WTC11 (cell line): Measurements from ENCODE around the gene SLC6A20. TPM values are rescaled to one million over a fixed set of nuclear protein-coding genes. Genes with fewer than 3 reads are reported as not detected.

Experiments
- ATAC-seq: fragments of 200-7000 bp; cut with Tn5 transposase; 2 replicates; pipeline ENCODE4 v1.10.0; 2021; ENCODE audit warnings: mild to moderate bottlenecking, moderate library complexity
- CTCF ChIA-PET: fragments of 300-600 bp; sonication (Branson Sonifier 250); formaldehyde crosslinking; loops from one replicate; lab custom pipeline; 2021; ENCODE audit warnings: antibody characterized with exemption; lab: Charles Lee
- POLR2A ChIA-PET: fragments of 350-600 bp; sonication (Branson Sonifier 250); formaldehyde crosslinking; loops from one replicate; lab custom pipeline; 2021; ENCODE audit warnings: antibody characterized with exemption; lab: Charles Lee
- DNase-seq: peaks from one replicate; pipeline ENCODE4 v3.0.0; 2021; ENCODE audit warnings: low spot score
- H3K27ac Mint-ChIP-seq: 2 replicates; pipeline ENCODE4 v1.8.0; 2021; ENCODE audit warnings: mixed read lengths
- H3K27me3 Mint-ChIP-seq: 2 replicates; pipeline ENCODE4 v1.8.0; 2021; ENCODE audit warnings: low read depth, mild to moderate bottlenecking, moderate library complexity, mixed read lengths
- H3K36me3 Mint-ChIP-seq: 2 replicates; pipeline ENCODE4 v1.8.0; 2021; ENCODE audit warnings: mixed read lengths
- H3K4me1 Mint-ChIP-seq: 2 replicates; pipeline ENCODE4 v1.8.0; 2022; ENCODE audit warnings: mixed read lengths
- H3K4me3 Mint-ChIP-seq: 2 replicates; pipeline ENCODE4 v1.8.0; 2021; ENCODE audit warnings: mild to moderate bottlenecking, moderate library complexity, mixed read lengths
- H3K9me3 Mint-ChIP-seq: 2 replicates; pipeline ENCODE4 v1.8.0; 2021; ENCODE audit warnings: mixed read lengths
- CREM ChIP-seq: sonication (generic); formaldehyde crosslinking; IDR thresholded peaks from 2 replicates; pipeline ENCODE4 v1.8.1; 2022; ENCODE audit warnings: mild to moderate bottlenecking, missing genetic modification reagents, moderate library complexity
- ELF4 ChIP-seq: sonication (generic); formaldehyde crosslinking; IDR thresholded peaks from 2 replicates; pipeline ENCODE4 v1.8.1; 2022; ENCODE audit warnings: low read depth, mild to moderate bottlenecking, moderate library complexity, missing genetic modification reagents
- ESRRA ChIP-seq: sonication (generic); formaldehyde crosslinking; IDR thresholded peaks from 2 replicates; pipeline ENCODE4 v1.8.1; 2022; ENCODE audit warnings: mild to moderate bottlenecking, missing genetic modification reagents, borderline replicate concordance
- JAZF1 ChIP-seq: fragments of 250-450 bp; sonication (Bioruptor Pico); IDR thresholded peaks from 2 replicates; pipeline ENCODE4 v1.9.0; 2021; ENCODE audit warnings: moderate library complexity, mild to moderate bottlenecking, inconsistent platforms
- NFE2L1 ChIP-seq: sonication (generic); formaldehyde crosslinking; IDR thresholded peaks from 2 replicates; pipeline ENCODE4 v1.8.1; 2023; ENCODE audit warnings: missing genetic modification reagents
- total RNA-seq: library from RNA; stranded (reverse); gene quantifications from 3 replicates; pipeline ENCODE4 v1.2.3, GENCODE V29; 2021
- TF ChIP-seq, protein P1 (sequence below): fragments of 250-450 bp; sonication (Bioruptor Pico); IDR thresholded peaks from 2 replicates; pipeline ENCODE4 v1.8.0; 2021; ENCODE audit warnings: mild to moderate bottlenecking
- TF ChIP-seq, protein P2 (sequence below): sonication (generic); formaldehyde crosslinking; IDR thresholded peaks from 2 replicates; pipeline ENCODE4 v1.8.1; 2023; ENCODE audit warnings: mild to moderate bottlenecking, missing genetic modification reagents, moderate library complexity
- TF ChIP-seq, protein P3 (sequence below): sonication (generic); formaldehyde crosslinking; IDR thresholded peaks from 2 replicates; pipeline ENCODE4 v1.8.1; 2022; ENCODE audit warnings: low read depth, missing genetic modification reagents, borderline replicate concordance
- TF ChIP-seq, protein P4 (sequence below): sonication (generic); formaldehyde crosslinking; IDR thresholded peaks from 2 replicates; pipeline ENCODE4 v1.8.0; 2023; ENCODE audit warnings: missing genetic modification reagents
- TF ChIP-seq, protein P5 (sequence below): sonication (generic); formaldehyde crosslinking; IDR thresholded peaks from 2 replicates; pipeline ENCODE4 v1.8.1; 2022; ENCODE audit warnings: mild to moderate bottlenecking, moderate library complexity, missing genetic modification reagents
- TF ChIP-seq, protein P6 (sequence below): fragments of 250-450 bp; sonication (Bioruptor Pico); IDR thresholded peaks from 2 replicates; pipeline ENCODE4 v1.9.0; 2021; ENCODE audit warnings: mild to moderate bottlenecking, borderline replicate concordance
- TF ChIP-seq, protein P7 (sequence below): sonication (generic); formaldehyde crosslinking; IDR thresholded peaks from 2 replicates; pipeline ENCODE4 v1.8.1; 2023; ENCODE audit warnings: mild to moderate bottlenecking, missing genetic modification reagents

Gene SLC6A20
- total RNA-seq, 1 experiment from 2014 or later = 0.26 TPM

DNA sequence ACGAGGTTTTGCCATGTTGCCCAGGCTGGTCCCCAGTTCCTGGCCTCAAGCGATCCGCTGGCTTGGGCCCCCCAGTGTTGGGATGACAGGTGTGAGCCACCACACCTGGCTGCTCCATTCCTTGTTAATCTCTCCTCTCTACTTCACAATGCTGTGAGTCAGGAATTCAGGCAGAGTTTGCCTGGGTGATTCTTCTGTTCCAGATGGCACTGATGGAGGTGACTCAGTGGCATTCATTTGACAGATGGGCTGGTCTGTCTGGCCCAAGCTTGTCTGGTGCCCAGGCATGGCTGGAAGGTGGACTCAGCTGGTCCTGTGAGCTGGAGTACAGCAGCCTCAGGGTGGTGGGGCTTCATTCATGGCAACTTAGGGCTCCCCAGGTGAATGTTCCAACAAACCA, 43.2 kb downstream of the SLC6A20 start:
- POLR2A ChIA-PET = no interaction called here
- no peak overlapping the region for H3K27ac Mint-ChIP-seq
- H3K27me3 Mint-ChIP-seq = no peaks in the 10 kb centered on the region
- CTCF ChIA-PET = interaction anchor here (1.0 kb wide), 1 partner anchor 93 kb away, joined by 3 read pairs; no protein-coding TSS in a partner anchor
- DNase-seq (no peak), ATAC-seq (no peak)
- no peaks in the 10 kb centered on the region for H3K9me3 Mint-ChIP-seq
- no peaks in the 10 kb centered on the region for H3K36me3 Mint-ChIP-seq
- H3K4me3 Mint-ChIP-seq = no peak overlapping the region
- peaks cover 12% of the 10 kb centered on the region for H3K4me1 Mint-ChIP-seq
- TF ChIP-seq, protein P1, sequence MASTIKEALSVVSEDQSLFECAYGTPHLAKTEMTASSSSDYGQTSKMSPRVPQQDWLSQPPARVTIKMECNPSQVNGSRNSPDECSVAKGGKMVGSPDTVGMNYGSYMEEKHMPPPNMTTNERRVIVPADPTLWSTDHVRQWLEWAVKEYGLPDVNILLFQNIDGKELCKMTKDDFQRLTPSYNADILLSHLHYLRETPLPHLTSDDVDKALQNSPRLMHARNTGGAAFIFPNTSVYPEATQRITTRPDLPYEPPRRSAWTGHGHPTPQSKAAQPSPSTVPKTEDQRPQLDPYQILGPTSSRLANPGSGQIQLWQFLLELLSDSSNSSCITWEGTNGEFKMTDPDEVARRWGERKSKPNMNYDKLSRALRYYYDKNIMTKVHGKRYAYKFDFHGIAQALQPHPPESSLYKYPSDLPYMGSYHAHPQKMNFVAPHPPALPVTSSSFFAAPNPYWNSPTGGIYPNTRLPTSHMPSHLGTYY = no peak
- TF ChIP-seq NFE2L1 (CRISPR knock-in tag) (no peak), ELF4 (CRISPR knock-in tag) (no peak)
- TF ChIP-seq, protein P2, sequence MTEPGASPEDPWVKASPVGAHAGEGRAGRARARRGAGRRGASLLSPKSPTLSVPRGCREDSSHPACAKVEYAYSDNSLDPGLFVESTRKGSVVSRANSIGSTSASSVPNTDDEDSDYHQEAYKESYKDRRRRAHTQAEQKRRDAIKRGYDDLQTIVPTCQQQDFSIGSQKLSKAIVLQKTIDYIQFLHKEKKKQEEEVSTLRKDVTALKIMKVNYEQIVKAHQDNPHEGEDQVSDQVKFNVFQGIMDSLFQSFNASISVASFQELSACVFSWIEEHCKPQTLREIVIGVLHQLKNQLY (CRISPR knock-in tag) = no peak
- TF ChIP-seq, protein P3, sequence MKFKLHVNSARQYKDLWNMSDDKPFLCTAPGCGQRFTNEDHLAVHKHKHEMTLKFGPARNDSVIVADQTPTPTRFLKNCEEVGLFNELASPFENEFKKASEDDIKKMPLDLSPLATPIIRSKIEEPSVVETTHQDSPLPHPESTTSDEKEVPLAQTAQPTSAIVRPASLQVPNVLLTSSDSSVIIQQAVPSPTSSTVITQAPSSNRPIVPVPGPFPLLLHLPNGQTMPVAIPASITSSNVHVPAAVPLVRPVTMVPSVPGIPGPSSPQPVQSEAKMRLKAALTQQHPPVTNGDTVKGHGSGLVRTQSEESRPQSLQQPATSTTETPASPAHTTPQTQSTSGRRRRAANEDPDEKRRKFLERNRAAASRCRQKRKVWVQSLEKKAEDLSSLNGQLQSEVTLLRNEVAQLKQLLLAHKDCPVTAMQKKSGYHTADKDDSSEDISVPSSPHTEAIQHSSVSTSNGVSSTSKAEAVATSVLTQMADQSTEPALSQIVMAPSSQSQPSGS (CRISPR knock-in tag) = no peak

DNA sequence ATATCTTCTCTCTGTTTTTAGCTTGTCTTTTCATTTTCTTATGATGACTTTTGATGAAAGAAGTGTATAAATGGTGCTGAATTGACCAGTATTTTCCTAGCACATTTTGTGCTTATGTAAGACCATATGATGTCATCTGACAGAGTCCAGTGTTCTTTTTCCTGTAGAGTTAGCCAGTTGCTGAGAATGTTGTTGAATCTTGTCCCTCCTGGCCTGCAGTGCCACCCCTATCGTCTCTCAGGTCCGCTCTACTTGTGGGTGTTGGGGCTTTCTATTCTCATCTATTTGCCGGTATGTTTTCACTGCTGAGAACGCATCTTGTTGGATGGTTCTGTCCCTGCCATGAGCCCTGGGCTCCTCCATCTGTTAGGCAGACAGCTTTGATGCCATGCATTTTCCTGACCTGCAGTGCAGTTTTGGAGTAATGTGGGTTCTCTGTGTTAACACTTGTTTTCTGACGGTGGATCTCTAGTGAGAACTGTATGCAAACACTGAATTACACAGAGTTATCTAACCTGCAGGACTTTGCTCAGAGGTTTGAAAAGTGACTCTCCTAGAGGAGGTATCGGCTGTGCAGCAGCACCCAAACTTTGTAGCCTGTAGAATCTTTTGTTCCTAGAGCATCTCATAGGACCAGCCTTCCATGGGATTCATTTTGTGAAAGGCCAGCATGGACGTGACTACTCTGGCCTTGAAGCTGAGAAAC, 44.6 kb downstream of the SLC6A20 start:
- H3K27ac Mint-ChIP-seq = no peak overlapping the region
- H3K9me3 Mint-ChIP-seq = no peaks in the 10 kb centered on the region
- no peak for ATAC-seq
- CTCF ChIA-PET = interaction anchor here (1.8 kb wide), 1 partner anchor 9 kb away, joined by 7 read pairs; no protein-coding TSS in a partner anchor
- H3K4me1 Mint-ChIP-seq = peaks cover 13% of the 10 kb centered on the region
- H3K36me3 Mint-ChIP-seq = peaks cover 4% of the 10 kb centered on the region; the same call in 1 of the 2 replicates
- TF ChIP-seq JAZF1 = no peak
- TF ChIP-seq, protein P4, sequence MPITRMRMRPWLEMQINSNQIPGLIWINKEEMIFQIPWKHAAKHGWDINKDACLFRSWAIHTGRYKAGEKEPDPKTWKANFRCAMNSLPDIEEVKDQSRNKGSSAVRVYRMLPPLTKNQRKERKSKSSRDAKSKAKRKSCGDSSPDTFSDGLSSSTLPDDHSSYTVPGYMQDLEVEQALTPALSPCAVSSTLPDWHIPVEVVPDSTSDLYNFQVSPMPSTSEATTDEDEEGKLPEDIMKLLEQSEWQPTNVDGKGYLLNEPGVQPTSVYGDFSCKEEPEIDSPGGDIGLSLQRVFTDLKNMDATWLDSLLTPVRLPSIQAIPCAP (CRISPR knock-in tag) = no peak
- TF ChIP-seq, protein P5, sequence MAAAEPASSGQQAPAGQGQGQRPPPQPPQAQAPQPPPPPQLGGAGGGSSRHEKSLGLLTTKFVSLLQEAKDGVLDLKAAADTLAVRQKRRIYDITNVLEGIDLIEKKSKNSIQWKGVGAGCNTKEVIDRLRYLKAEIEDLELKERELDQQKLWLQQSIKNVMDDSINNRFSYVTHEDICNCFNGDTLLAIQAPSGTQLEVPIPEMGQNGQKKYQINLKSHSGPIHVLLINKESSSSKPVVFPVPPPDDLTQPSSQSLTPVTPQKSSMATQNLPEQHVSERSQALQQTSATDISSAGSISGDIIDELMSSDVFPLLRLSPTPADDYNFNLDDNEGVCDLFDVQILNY (CRISPR knock-in tag) = no peak
- TF ChIP-seq, protein P6, sequence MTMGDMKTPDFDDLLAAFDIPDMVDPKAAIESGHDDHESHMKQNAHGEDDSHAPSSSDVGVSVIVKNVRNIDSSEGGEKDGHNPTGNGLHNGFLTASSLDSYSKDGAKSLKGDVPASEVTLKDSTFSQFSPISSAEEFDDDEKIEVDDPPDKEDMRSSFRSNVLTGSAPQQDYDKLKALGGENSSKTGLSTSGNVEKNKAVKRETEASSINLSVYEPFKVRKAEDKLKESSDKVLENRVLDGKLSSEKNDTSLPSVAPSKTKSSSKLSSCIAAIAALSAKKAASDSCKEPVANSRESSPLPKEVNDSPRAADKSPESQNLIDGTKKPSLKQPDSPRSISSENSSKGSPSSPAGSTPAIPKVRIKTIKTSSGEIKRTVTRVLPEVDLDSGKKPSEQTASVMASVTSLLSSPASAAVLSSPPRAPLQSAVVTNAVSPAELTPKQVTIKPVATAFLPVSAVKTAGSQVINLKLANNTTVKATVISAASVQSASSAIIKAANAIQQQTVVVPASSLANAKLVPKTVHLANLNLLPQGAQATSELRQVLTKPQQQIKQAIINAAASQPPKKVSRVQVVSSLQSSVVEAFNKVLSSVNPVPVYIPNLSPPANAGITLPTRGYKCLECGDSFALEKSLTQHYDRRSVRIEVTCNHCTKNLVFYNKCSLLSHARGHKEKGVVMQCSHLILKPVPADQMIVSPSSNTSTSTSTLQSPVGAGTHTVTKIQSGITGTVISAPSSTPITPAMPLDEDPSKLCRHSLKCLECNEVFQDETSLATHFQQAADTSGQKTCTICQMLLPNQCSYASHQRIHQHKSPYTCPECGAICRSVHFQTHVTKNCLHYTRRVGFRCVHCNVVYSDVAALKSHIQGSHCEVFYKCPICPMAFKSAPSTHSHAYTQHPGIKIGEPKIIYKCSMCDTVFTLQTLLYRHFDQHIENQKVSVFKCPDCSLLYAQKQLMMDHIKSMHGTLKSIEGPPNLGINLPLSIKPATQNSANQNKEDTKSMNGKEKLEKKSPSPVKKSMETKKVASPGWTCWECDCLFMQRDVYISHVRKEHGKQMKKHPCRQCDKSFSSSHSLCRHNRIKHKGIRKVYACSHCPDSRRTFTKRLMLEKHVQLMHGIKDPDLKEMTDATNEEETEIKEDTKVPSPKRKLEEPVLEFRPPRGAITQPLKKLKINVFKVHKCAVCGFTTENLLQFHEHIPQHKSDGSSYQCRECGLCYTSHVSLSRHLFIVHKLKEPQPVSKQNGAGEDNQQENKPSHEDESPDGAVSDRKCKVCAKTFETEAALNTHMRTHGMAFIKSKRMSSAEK (CRISPR knock-in tag) = no peak
- TF ChIP-seq CREM = no peak
- TF ChIP-seq ESRRA (CRISPR knock-in tag) = no peak
- TF ChIP-seq, protein P7, sequence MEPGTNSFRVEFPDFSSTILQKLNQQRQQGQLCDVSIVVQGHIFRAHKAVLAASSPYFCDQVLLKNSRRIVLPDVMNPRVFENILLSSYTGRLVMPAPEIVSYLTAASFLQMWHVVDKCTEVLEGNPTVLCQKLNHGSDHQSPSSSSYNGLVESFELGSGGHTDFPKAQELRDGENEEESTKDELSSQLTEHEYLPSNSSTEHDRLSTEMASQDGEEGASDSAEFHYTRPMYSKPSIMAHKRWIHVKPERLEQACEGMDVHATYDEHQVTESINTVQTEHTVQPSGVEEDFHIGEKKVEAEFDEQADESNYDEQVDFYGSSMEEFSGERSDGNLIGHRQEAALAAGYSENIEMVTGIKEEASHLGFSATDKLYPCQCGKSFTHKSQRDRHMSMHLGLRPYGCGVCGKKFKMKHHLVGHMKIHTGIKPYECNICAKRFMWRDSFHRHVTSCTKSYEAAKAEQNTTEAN (CRISPR knock-in tag) = no peak
- no peak for DNase-seq
- no peak overlapping the region for H3K4me3 Mint-ChIP-seq
- H3K27me3 Mint-ChIP-seq = no peaks in the 10 kb centered on the region
- POLR2A ChIA-PET = no interaction called here
